Lung (tissue), 12 donors: Measurements from ENCODE around the gene DOCK6. TPM values are rescaled to one million over a fixed set of nuclear protein-coding genes. Genes with fewer than 3 reads are reported as not detected.
A peak's percentile ranks its signal among the peaks of the same experiment; 100 is the strongest.

Experiments
- ATAC-seq: fragments of 200-7000 bp; cut with Tn5 transposase; one replicate; pipeline ENCODE4 v1.9.1; 2020; ENCODE audit warnings: moderate number of reproducible peaks; ENCODE audit not compliant: insufficient read depth, low FRiP score
- DNase-seq, 3 donors: peaks; one replicate each; pipeline ENCODE4 v3.0.0-alpha.2; 2013 to 2017
- H3K27ac ChIP-seq, 2 donors: one replicate each; pipeline ENCODE4 v1.5.1; 2013; ENCODE audit warnings: mild to moderate bottlenecking in 2 of 2, moderate library complexity in 2 of 2, control low read depth in 1 of 2, inconsistent platforms in 1 of 2, low read depth in 1 of 2, low read length in 1 of 2
- H3K27me3 ChIP-seq, 3 donors: one replicate each; pipeline ENCODE4 v1.5.1; 2013; ENCODE audit warnings: low read length in 2 of 3; ENCODE audit not compliant: control insufficient read depth in 3 of 3, insufficient read depth in 3 of 3
- H3K36me3 ChIP-seq, 4 donors: one replicate each; pipeline ENCODE4 v1.5.1; 2013; ENCODE audit warnings: low read length in 4 of 4, mild to moderate bottlenecking in 1 of 4, moderate library complexity in 1 of 4; ENCODE audit not compliant: control insufficient read depth in 4 of 4, insufficient read depth in 4 of 4
- H3K4me1 ChIP-seq, 5 donors: one replicate each; pipeline ENCODE4 v1.5.1; 2013; ENCODE audit warnings: low read length in 5 of 5, mild to moderate bottlenecking in 2 of 5, moderate library complexity in 1 of 5; ENCODE audit not compliant: control insufficient read depth in 5 of 5, insufficient read depth in 5 of 5
- H3K4me3 ChIP-seq: one replicate; pipeline ENCODE4 v1.5.1; 2013; ENCODE audit warnings: mild to moderate bottlenecking, control low read depth, moderate library complexity
- H3K9ac ChIP-seq, 2 donors: one replicate each; pipeline ENCODE4 v1.5.1; 2013; ENCODE audit warnings: low read length in 2 of 2, control low read depth in 1 of 2; ENCODE audit not compliant: insufficient read depth in 1 of 2
- H3K9me3 ChIP-seq, 4 donors: one replicate each; pipeline ENCODE4 v1.5.1; 2013; ENCODE audit warnings: low read length in 3 of 4, mild to moderate bottlenecking in 1 of 4, moderate library complexity in 1 of 4; ENCODE audit not compliant: control insufficient read depth in 4 of 4, insufficient read depth in 3 of 4
- CTCF ChIP-seq: IDR thresholded peaks from 2 replicates; pipeline ENCODE4 v1.5.1; 2012; ENCODE audit warnings: mild to moderate bottlenecking; ENCODE audit errors: control extremely low read depth, extremely low read depth
- WGBS, 2 donors: extraction: QIAGEN DNeasy Blood & Tissue Kit; methylation state at CpG; one replicate each; pipeline ENCODE4 v1.1.7; 2013; 5-methylcytosine and 5-hydroxymethylcytosine counted together
- polyA plus RNA-seq, 2 donors: library from polyadenylated mRNA; stranded (reverse); fragments of 200-250 nt; gene quantifications; one replicate each; pipeline ENCODE4 v1.2.1, GENCODE V29; 2013
- total RNA-seq, 2 donors: library from RNA; depleted of rRNA in 1 of 2; stranded (reverse); fragments of >200 nt in 1 of 2; gene quantifications; one replicate each; pipeline ENCODE4 v1.2.1, GENCODE V29; 2014 to 2021
- donor health status: control.
- donor health status: control.
- donor health status: Bipolar disorder and iron deficiency.
- donor health status: healthy.
- donor health status: DM: yes; HTN: yes; CAD: no.

DOCK6 gene
- total and polyA plus RNA-seq, 4 donors, result 38.6 to 129 (median 73.7) TPM

GRCh38 chr19:11248852-11249251 is 13.5 kb downstream of the DOCK6 start:
- 98 to 99% methylated on average over 2 of the region's 2 CpGs for WGBS, 2 donors
- peaks cover 0 to 11% (median 6%) of the 10 kb centered on the region in 5 donors for H3K4me1 ChIP-seq
- H3K9me3 ChIP-seq, result no peaks in the 10 kb centered on the region
- ATAC-seq (no peak), DNase-seq (no peak)
- H3K9ac ChIP-seq, result no peak overlapping the region
- peaks cover 0 to 38% (median 28%) of the 10 kb centered on the region in 4 donors for H3K36me3 ChIP-seq
- no peak overlapping the region for H3K27ac ChIP-seq
- no peaks in the 10 kb centered on the region for H3K27me3 ChIP-seq
- no peak overlapping the region for H3K4me3 ChIP-seq
- TF ChIP-seq CTCF, result no peak

DNA sequence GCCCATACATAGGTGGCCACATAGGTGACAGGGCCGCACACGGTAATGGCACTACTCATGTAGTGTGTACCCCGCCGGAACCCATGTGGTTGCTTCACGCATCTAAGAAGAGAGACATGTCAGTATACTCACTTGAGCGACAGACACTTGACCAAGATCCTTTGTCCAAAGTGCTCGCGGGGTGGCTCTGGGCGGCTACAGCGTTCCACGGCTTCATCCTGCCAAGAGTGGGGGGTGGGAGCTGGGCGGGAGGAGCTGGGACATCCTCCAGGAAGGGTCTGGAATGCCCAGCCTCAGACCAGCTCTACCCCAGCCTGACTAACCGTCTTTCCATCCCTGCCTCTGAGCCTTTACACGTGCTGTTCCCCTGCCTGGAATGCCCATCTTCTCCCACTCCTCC is 14.4 kb downstream of the DOCK6 start:
- no peak for TF ChIP-seq CTCF
- peaks cover 0 to 12% (median 6%) of the 10 kb centered on the region in 5 donors for H3K4me1 ChIP-seq
- no peaks in the 10 kb centered on the region for H3K27me3 ChIP-seq
- DNase-seq (peak in 1 of 3 donors; percentile 28), ATAC-seq (no peak)
- no peak overlapping the region for H3K9ac ChIP-seq
- no peaks in the 10 kb centered on the region for H3K9me3 ChIP-seq
- H3K36me3 ChIP-seq, result peaks cover 0 to 38% (median 28%) of the 10 kb centered on the region in 4 donors
- H3K4me3 ChIP-seq, result no peak overlapping the region
- peak overlapping the region; percentile 54 to 67 for H3K27ac ChIP-seq
- 66 to 79% methylated on average over 14 of the region's 14 CpGs for WGBS, 2 donors

DNA sequence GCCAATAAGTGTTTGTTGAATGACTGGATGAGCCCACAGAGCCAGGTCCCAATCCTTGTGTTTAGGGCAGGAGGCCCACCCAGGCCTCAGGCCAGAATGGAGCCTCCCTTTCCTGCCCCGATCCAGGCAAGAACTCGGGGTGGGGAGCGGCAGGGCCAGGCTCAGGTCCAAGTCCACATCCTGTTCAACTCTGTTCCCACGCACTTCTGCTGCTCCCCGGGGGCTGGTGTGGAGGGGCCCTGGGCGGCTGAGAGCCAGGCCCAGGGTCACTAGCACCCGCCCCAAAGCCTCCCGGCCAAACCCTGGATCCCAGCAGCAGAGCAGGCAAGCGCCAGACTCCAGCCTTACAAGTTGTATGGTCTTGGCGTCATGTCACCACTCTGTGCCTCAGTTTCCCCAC is 14.9 kb downstream of the DOCK6 start:
- peak; percentile 46 to 79 (median 49) for DNase-seq
- 50 to 75% methylated on average over 9 to 10 of the region's 10 CpGs for whole genome bisulfite sequencing, 2 donors
- peak overlapping the region; percentile 54 to 67 for H3K27ac ChIP-seq

More for the DNA sequence above, 14.9 kb downstream of the DOCK6 start:
- Histone ChIP-seq H3K4me3 (no peak overlapping the region), H3K9ac (no peak overlapping the region), H3K27me3 (no peaks in the 10 kb centered on the region), H3K9me3 (no peaks in the 10 kb centered on the region), H3K4me1 (peaks cover 0 to 12% (median 6%) of the 10 kb centered on the region in 5 donors), H3K36me3 (peaks cover 0 to 33% (median 27%) of the 10 kb centered on the region in 4 donors)
- no peak for TF ChIP-seq CTCF
- ATAC-seq, result no peak
